GM12878 (cell line): Measurements from ENCODE around the gene HSP90AB1. TPM values are rescaled to one million over a fixed set of nuclear protein-coding genes. Genes with fewer than 3 reads are reported as not detected.

ENCODE experiments used
- ATAC-seq: fragments of 200-7000 bp; cut with Tn5 transposase; 3 replicates; pipeline ENCODE4 v1.9.1; 2020; ENCODE audit warnings: mild to moderate bottlenecking, moderate library complexity
- BruUV-seq: library from RNA; stranded (reverse); fragments of 400-500 nt; replicated peaks from 2 replicates; lab custom pipeline; 2021; lab: Mats Ljungman, UMichigan
- CTCF ChIA-PET: fragments of 300-600 bp; sonication (Branson Sonifier 250); formaldehyde crosslinking; extraction: SDS; loops from one replicate; lab custom pipeline; 2021; ENCODE audit warnings: inconsistent platforms; lab: Yijun Ruan, JAX
- POLR2A ChIA-PET: fragments of 350-600 bp; formaldehyde crosslinking; extraction: SDS; loops from one replicate; lab custom pipeline; 2021; ENCODE audit warnings: inconsistent platforms; lab: Charles Lee
- RAD21 ChIA-PET: fragments of 300-600 bp; sonication (Branson Sonifier 250); formaldehyde crosslinking; loops from one replicate; lab custom pipeline; 2023; ENCODE audit warnings: antibody characterized with exemption; ENCODE audit not compliant: unreplicated experiment; lab: Charles Lee
- SMC1A ChIA-PET: fragments of 300-600 bp; sonication (Branson Sonifier 250); formaldehyde crosslinking; loops from one replicate; lab custom pipeline; 2023; ENCODE audit not compliant: unreplicated experiment, uncharacterized antibody; lab: Charles Lee
- DNase-seq: peaks from one replicate; pipeline ENCODE4 v3.0.0-alpha.2; 2011; ENCODE audit warnings: low read depth, low spot score
- FAIRE-seq: peaks from 3 replicates; lab custom pipeline; 2011; peaks lifted over from hg19 to GRCh38; lab: Jason Lieb, UNC
- H2AFZ ChIP-seq: 2 replicates; pipeline ENCODE4 v1.6.0; 2011; ENCODE audit warnings: low read depth, low read length, control low read depth; ENCODE audit not compliant: control insufficient read depth
- H3K27ac ChIP-seq: 2 replicates; pipeline ENCODE4 v1.5.1; 2011; ENCODE audit warnings: control low read depth; ENCODE audit not compliant: control insufficient read depth, insufficient read depth
- H3K27me3 ChIP-seq, 2 experiments: replicated peaks in 1 of 2; 2 replicates each; pipeline versions ENCODE4 v1.6.0 to v1.6.1; 2011; ENCODE audit warnings: low read length in 1 of 2; ENCODE audit not compliant: control insufficient read depth in 2 of 2, insufficient read depth in 2 of 2
- H3K36me3 ChIP-seq, 2 experiments: 2 replicates each; pipeline ENCODE4 v1.5.1; 2011; ENCODE audit warnings: low read length in 1 of 2; ENCODE audit not compliant: control insufficient read depth in 2 of 2, insufficient read depth in 2 of 2
- H3K4me1 ChIP-seq: 2 replicates; pipeline ENCODE4 v1.6.1; 2011; ENCODE audit warnings: mild to moderate bottlenecking, low read length, moderate library complexity, mixed read lengths; ENCODE audit not compliant: control insufficient read depth, insufficient read depth
- H3K4me2 ChIP-seq: 2 replicates; pipeline ENCODE4 v1.6.0; 2011; ENCODE audit warnings: control low read depth; ENCODE audit not compliant: control insufficient read depth, insufficient read depth
- H3K4me3 ChIP-seq: fragments of 200-600 bp; sonication (generic); 2 replicates; pipeline ENCODE4 v1.5.1; 2016
- H3K79me2 ChIP-seq: 2 replicates; pipeline ENCODE4 v1.6.0; 2011; ENCODE audit warnings: low read length; ENCODE audit not compliant: control insufficient read depth, insufficient read depth
- H3K9ac ChIP-seq: 2 replicates; pipeline ENCODE4 v1.8.0; 2011; ENCODE audit warnings: low read length, control low read depth, mixed read lengths; ENCODE audit not compliant: control insufficient read depth, insufficient read depth
- H3K9me3 ChIP-seq: replicated peaks from 3 replicates; pipeline ENCODE4 v1.5.1; 2011; ENCODE audit warnings: mild to moderate bottlenecking, low read length; ENCODE audit not compliant: control insufficient read depth, insufficient read depth
- H4K20me1 ChIP-seq: 2 replicates; pipeline ENCODE4 v1.6.0; 2011; ENCODE audit not compliant: control insufficient read depth, insufficient read depth
- CHD1 ChIP-seq: IDR thresholded peaks from 2 replicates; pipeline ENCODE4 v1.6.1; 2012; ENCODE audit warnings: low read depth, low read length, improper control_type of control experiment
- CUX1 ChIP-seq: IDR thresholded peaks from 2 replicates; pipeline ENCODE4 v1.6.1; 2012; ENCODE audit warnings: improper control_type of control experiment, low read depth, low read length; ENCODE audit not compliant: insufficient replicate concordance
- FOXK2 ChIP-seq: fragments of 450-650 bp; IDR thresholded peaks from 2 replicates; pipeline ENCODE4 v1.6.1; 2017; ENCODE audit warnings: mild to moderate bottlenecking, moderate library complexity
- HDAC2 ChIP-seq: fragments of 200-600 bp; sonication (generic); IDR thresholded peaks from 2 replicates; pipeline ENCODE4 v1.6.1; 2017
- HDAC6 ChIP-seq: fragments of 200-600 bp; sonication (generic); IDR thresholded peaks from one replicate; pipeline ENCODE4 v1.8.0; 2017; ENCODE audit warnings: antibody characterized with exemption; ENCODE audit not compliant: unreplicated experiment
- MAX ChIP-seq: IDR thresholded peaks from 2 replicates; pipeline ENCODE4 v1.6.1; 2012; ENCODE audit warnings: low read depth, low read length, improper control_type of control experiment
- MTA2 ChIP-seq: fragments of 450-650 bp; IDR thresholded peaks from 2 replicates; pipeline ENCODE4 v1.6.1; 2016; ENCODE audit warnings: low read depth, mild to moderate bottlenecking, moderate library complexity
- NFYB ChIP-seq: IDR thresholded peaks from 2 replicates; pipeline ENCODE4 v1.6.1; 2011; ENCODE audit warnings: low read depth, mild to moderate bottlenecking, low read length, improper control_type of control experiment, moderate library complexity; ENCODE audit not compliant: insufficient read depth
- STAT1 ChIP-seq: fragments of 450-650 bp; conservative IDR thresholded peaks from 2 replicates; pipeline ENCODE4 v1.6.1; 2014; ENCODE audit warnings: antibody characterized with exemption, mild to moderate bottlenecking
- SUPT20H ChIP-seq: IDR thresholded peaks from 2 replicates; pipeline ENCODE4 v1.6.1; 2011; ENCODE audit warnings: low read depth, mild to moderate bottlenecking, low read length, moderate library complexity, borderline replicate concordance; ENCODE audit not compliant: control insufficient read depth
- TAF1 ChIP-seq: IDR thresholded peaks from 2 replicates; pipeline ENCODE4 v1.6.1; 2011; ENCODE audit warnings: mild to moderate bottlenecking, low read depth, low read length, borderline replicate concordance
- YY1 ChIP-seq: IDR thresholded peaks from 2 replicates; pipeline ENCODE4 v1.6.1; 2011; ENCODE audit warnings: low read depth, mild to moderate bottlenecking, low read length
- WGBS: methylation state at CpG from one replicate; pipeline ENCODE4 v1.1.6; 2016; ENCODE audit warnings: low lambda C conversion rate; ENCODE audit not compliant: insufficient replicate concordance, insufficient coverage; ENCODE audit errors: missing lambda C conversion rate; 5-methylcytosine and 5-hydroxymethylcytosine counted together
- in situ Hi-C: fragments of 300-500 bp; cut with MboI; formaldehyde crosslinking; loops from 9 replicates; pipeline ENCODE4 v1.14.3; 2018; ENCODE audit warnings: mixed read lengths
- intact Hi-C: fragments of 100-400 bp; cut with micrococcal nuclease; formaldehyde crosslinking; loops from one replicate; pipeline ENCODE4 v1.14.2; 2022; ENCODE audit not compliant: unreplicated experiment
- polyA plus RNA-seq, 11 experiments: library from polyadenylated mRNA; depleted of rRNA in 4 of 11; unstranded in 6 of 11; stranded (reverse) in 5 of 11; fragments of >200 nt; fragmentation: Nextera tagmentation in 4 of 11; fragmentation: Illumina TruSeq in 1 of 11; extraction: Ambion mirVana in 4 of 11; extraction: Trizol in 1 of 11; gene quantifications; 1 replicate in 1 of 11; 2 replicates in 10 of 11; pipeline versions ENCODE4 v1.2.1 to v1.2.3, GENCODE V29; 2011 to 2016; ENCODE audit warnings: inconsistent platforms in 2 of 11, missing spikeins in 2 of 11, low read depth in 1 of 11
- total RNA-seq, 4 experiments: library from RNA; depleted of rRNA in 3 of 4; stranded (reverse); fragments of >200 nt in 3 of 4; fragmentation: Illumina TruSeq in 1 of 4; extraction: Trizol in 1 of 4; gene quantifications; 2 replicates each; pipeline versions ENCODE4 v1.2.1 to v1.2.3, GENCODE V29; 2013 to 2021

The HSP90AB1 gene
- total and polyA plus RNA-seq, 10 of the 15 experiments (the other 5 are each of a cell fraction or from before 2014, with no cell fraction given) = 988 to 1,682 (median 1,146) TPM

GRCh38 chr6:44271406-44271723 lies 24.5 kb downstream of the HSP90AB1 start (continued):
- TF ChIP-seq CUX1 (no peak), YY1 (no peak), MAX (no peak)

GRCh38 chr6:44271914-44272313 lies 25.0 kb downstream of the HSP90AB1 start:
- 68% methylated on average over 3 of the region's 3 CpGs for WGBS
- DNase-seq = no peak
- Histone ChIP-seq H3K36me3 (no peaks in the 10 kb centered on the region), H2AFZ (no peak overlapping the region), H3K4me1 (peaks cover 10% of the 10 kb centered on the region), H3K9ac (no peak overlapping the region), H3K9me3 (no peaks in the 10 kb centered on the region), H4K20me1 (no peaks in the 10 kb centered on the region), H3K27ac (no peak overlapping the region), H3K27me3 (peaks cover 4 to 15% of the 10 kb centered on the region in 2 experiments; a peak in 3 of 4 replicates), H3K4me2 (no peak overlapping the region), H3K79me2 (no peaks in the 10 kb centered on the region), H3K4me3 (no peak overlapping the region)
- ChIA-PET SMC1A (no interaction called here), RAD21 (no interaction called here), POLR2A (no interaction called here), CTCF (interaction anchor here (1.4 to 1.9 kb wide), 2 partner anchors 18 to 34 kb away, joined by 4 read pairs; no protein-coding TSS in a partner anchor)
- BruUV-seq = no TSS peak
- no peak for FAIRE-seq
- in situ Hi-C loops (no loop called here), intact Hi-C loops (no loop called here)
- TF ChIP-seq NFYB (no peak), TAF1 (no peak), MTA2 (no peak), SUPT20H (no peak), HDAC6 (no peak), FOXK2 (no peak), HDAC2 (no peak), CHD1 (no peak), STAT1 (no peak)
- no peak for ATAC-seq
